ENCODE data around the gene TOR3A. TPM values are rescaled to one million over a fixed set of nuclear protein-coding genes. Genes with fewer than 3 reads are reported as not detected.

The TOR3A gene
- total RNA-seq, 1 donor from 2014 or later = 14.5 TPM

GRCh38 chr1:179145521-179145920, 63.7 kb downstream of the TOR3A start:
- TF ChIP-seq EZH2 (IDR thresholded peaks at IDR 0.05; ENCODE audit: insufficient read depth, low read length) (no peak), CTCF (IDR thresholded peaks at IDR 0.05; ENCODE audit: insufficient read depth, low read depth, low read length) (no peak)
- no peak overlapping the region for H3K4me3 ChIP-seq (ENCODE audit: insufficient read depth, low read depth, low read length)
- FAIRE-seq (no peak), DNase-seq (ENCODE audit: low read depth) (no peak)
- H3K9me3 ChIP-seq (ENCODE audit: insufficient read depth, low read depth, low read length) = no peaks in the 10 kb centered on the region
- H3K36me3 ChIP-seq (ENCODE audit: insufficient read depth, low read length) = peaks cover 2% of the 10 kb centered on the region
- H3K27ac Mint-ChIP-seq (ENCODE audit: unreplicated experiment) = no peak overlapping the region
- no peak overlapping the region for H2AFZ ChIP-seq (ENCODE audit: low read depth, low read length)
- no peaks in the 10 kb centered on the region for H3K27me3 ChIP-seq (ENCODE audit: insufficient read depth, low read length)
- no peak overlapping the region for H3K9ac ChIP-seq (ENCODE audit: low read length)
- peaks cover 8% of the 10 kb centered on the region for H3K4me1 Mint-ChIP-seq (ENCODE audit: low read depth, unreplicated experiment)
- H3K27ac ChIP-seq (ENCODE audit: low read depth, low read length) = no peak overlapping the region
- peaks cover 10% of the 10 kb centered on the region for H3K36me3 Mint-ChIP-seq (ENCODE audit: low read depth, unreplicated experiment)
- H3K4me2 ChIP-seq (ENCODE audit: low read length) = no peak overlapping the region
- no peaks in the 10 kb centered on the region for H3K27me3 Mint-ChIP-seq (ENCODE audit: low read depth, unreplicated experiment)
- peaks cover 75% of the 10 kb centered on the region for H3K79me2 ChIP-seq (ENCODE audit: insufficient read depth, low read length)
- no peak overlapping the region for H3K4me3 Mint-ChIP-seq (ENCODE audit: unreplicated experiment)
- H4K20me1 ChIP-seq (ENCODE audit: insufficient read depth, low read length) = peaks cover 12% of the 10 kb centered on the region
- peaks cover 6% of the 10 kb centered on the region for H3K9me3 Mint-ChIP-seq (ENCODE audit: unreplicated experiment)
- H3K4me1 ChIP-seq (ENCODE audit: insufficient read depth, low read length) = peaks cover 10% of the 10 kb centered on the region

Other genes with a start within 250 kb of the TOR3A start
- 4.1 and 5.7 TPM in 2 replicates for gene ANGPTL1, start 211.0 kb upstream of the TOR3A start, total RNA-seq
- 34.0 and 39.8 TPM in 2 replicates for gene FAM20B, start 56.2 kb upstream of the TOR3A start, total RNA-seq
- gene ABL2, start 147.6 kb downstream of the TOR3A start, total RNA-seq = 71.6 and 110 TPM in 2 replicates
- gene SOAT1, start 211.7 kb downstream of the TOR3A start, total RNA-seq = 94.7 and 111 TPM in 2 replicates